Prostate gland (tissue), 2 donors: ENCODE results near the gene NETO1. TPM values are rescaled to one million over a fixed set of nuclear protein-coding genes. Genes with fewer than 3 reads are reported as not detected.

Experiments used
- DNase-seq: peaks from one replicate; pipeline ENCODE4 v3.0.0-alpha.2; 2019; ENCODE audit warnings: low spot score
- H3K27ac ChIP-seq, 2 donors: fragments of 200-600 bp; sonication (generic); 2 replicates each; pipeline ENCODE4 v1.5.1; 2017 to 2019
- H3K27me3 ChIP-seq: fragments of 200-600 bp; sonication (generic); replicated peaks from 2 replicates; pipeline ENCODE4 v1.5.1; 2019; ENCODE audit not compliant: insufficient read depth
- H3K36me3 ChIP-seq, 2 donors: fragments of 200-600 bp; sonication (generic); 1 replicate in 1 of 2; 2 replicates in 1 of 2; pipeline versions ENCODE4 v1.5.1 to v1.8.1; 2017 to 2019
- H3K4me1 ChIP-seq: fragments of 200-600 bp; sonication (generic); replicated peaks from 2 replicates; pipeline ENCODE4 v1.5.1; 2019
- H3K4me3 ChIP-seq, 2 donors: fragments of 200-600 bp; sonication (generic); 2 replicates each; pipeline ENCODE4 v1.5.1; 2017 to 2019
- H3K9me3 ChIP-seq: fragments of 200-600 bp; sonication (generic); 2 replicates; pipeline ENCODE4 v1.5.1; 2017
- CTCF ChIP-seq, 4 experiments: fragments of 200-600 bp in 2 of 4; fragments of 450-650 bp in 2 of 4; sonication (generic) in 2 of 4; IDR thresholded peaks; 1 replicate in 3 of 4; 2 replicates in 1 of 4; pipeline ENCODE4 v1.5.1; 2016 to 2019; ENCODE audit warnings: antibody characterized with exemption in 4 of 4, mild to moderate bottlenecking in 2 of 4, moderate library complexity in 2 of 4
- POLR2A ChIP-seq: fragments of 450-650 bp; IDR thresholded peaks from one replicate; pipeline ENCODE4 v1.6.1; 2016; ENCODE audit warnings: antibody characterized with exemption, mild to moderate bottlenecking
- POLR2AphosphoS5 ChIP-seq: sonication (generic); formaldehyde crosslinking; IDR thresholded peaks from one replicate; pipeline ENCODE4 v1.6.1; 2017; ENCODE audit warnings: antibody characterized with exemption
- WGBS: methylation state at CpG from one replicate; pipeline ENCODE4 v1.1.5; 2018; 5-methylcytosine and 5-hydroxymethylcytosine counted together
- intact Hi-C: fragments of 100-400 bp; cut with DNase I; formaldehyde crosslinking; loops from one replicate; pipeline ENCODE4 v1.14.2; 2022
- total RNA-seq, 2 donors: library from RNA; depleted of rRNA; stranded (reverse); fragments of >200 nt; gene quantifications; one replicate each; pipeline ENCODE4 v1.1.0, GENCODE V29; 2016

NETO1 gene
- total RNA-seq, 2 donors from 2014 or later: 1.6 TPM; not detected in 1

GRCh38 chr18:72726201-72726600 is 141.6 kb downstream of the NETO1 start:
- no peaks in the 10 kb centered on the region for H3K36me3 ChIP-seq
- intact Hi-C loops: no loop called here
- DNase-seq: no peak
- no peaks in the 10 kb centered on the region for H3K27me3 ChIP-seq
- TF ChIP-seq POLR2A: no peak
- no peak for TF ChIP-seq POLR2AphosphoS5
- TF ChIP-seq CTCF (IDR thresholded peaks at IDR 0.05): no peak
- whole genome bisulfite sequencing: 96% methylated on average over 4 of the region's 4 CpGs
- no peak overlapping the region for H3K27ac ChIP-seq
- no peaks in the 10 kb centered on the region for H3K4me1 ChIP-seq
- H3K4me3 ChIP-seq: no peak overlapping the region
- H3K9me3 ChIP-seq: no peaks in the 10 kb centered on the region

- TF ChIP-seq POLR2A (no peak), POLR2AphosphoS5 (no peak), CTCF (IDR thresholded peaks at IDR 0.05) (no peak)
- intact Hi-C loops: no loop called here
- H3K27me3 ChIP-seq: no peaks in the 10 kb centered on the region
- H3K4me3 ChIP-seq: no peak overlapping the region
- WGBS: 31% methylated on average over 3 of the region's 3 CpGs
- no peak overlapping the region for H3K27ac ChIP-seq
- no peaks in the 10 kb centered on the region for H3K4me1 ChIP-seq
- DNase-seq: no peak
- no peaks in the 10 kb centered on the region for H3K36me3 ChIP-seq
- H3K9me3 ChIP-seq: no peaks in the 10 kb centered on the region
Measured at GRCh38 chr18:72721330-72721729, 146.5 kb downstream of the NETO1 start.

- Histone ChIP-seq H3K36me3 (no peaks in the 10 kb centered on the region), H3K27me3 (no peaks in the 10 kb centered on the region), H3K4me1 (no peaks in the 10 kb centered on the region), H3K4me3 (no peak overlapping the region), H3K9me3 (no peaks in the 10 kb centered on the region), H3K27ac (no peak overlapping the region)
- 55% methylated on average over 3 of the region's 3 CpGs for WGBS
- DNase-seq: no peak
- TF ChIP-seq POLR2AphosphoS5 (no peak), CTCF (IDR thresholded peaks at IDR 0.05) (no peak), POLR2A (no peak)
- intact Hi-C loops: no loop called here
Measured at GRCh38 chr18:72720116-72720515, 147.7 kb downstream of the NETO1 start.

GRCh38 chr18:72704202-72704601 is 163.6 kb downstream of the NETO1 start:
- no peak for DNase-seq
- Histone ChIP-seq H3K27me3 (no peaks in the 10 kb centered on the region), H3K36me3 (no peaks in the 10 kb centered on the region), H3K9me3 (no peaks in the 10 kb centered on the region), H3K4me1 (no peaks in the 10 kb centered on the region), H3K27ac (no peak overlapping the region), H3K4me3 (no peak overlapping the region)
- 83% methylated on average over 4 of the region's 4 CpGs for WGBS
- intact Hi-C loops: no loop called here
- TF ChIP-seq CTCF (IDR thresholded peaks at IDR 0.05): no peak
- no peak for TF ChIP-seq POLR2AphosphoS5
- no peak for TF ChIP-seq POLR2A

- TF ChIP-seq POLR2AphosphoS5 (no peak), CTCF (IDR thresholded peaks at IDR 0.05) (peak in 1 of 4 experiments; percentile 16)
- Histone ChIP-seq H3K27me3 (no peaks in the 10 kb centered on the region), H3K4me3 (no peak overlapping the region), H3K27ac (no peak overlapping the region), H3K4me1 (no peaks in the 10 kb centered on the region), H3K9me3 (no peaks in the 10 kb centered on the region), H3K36me3 (no peaks in the 10 kb centered on the region)
- DNase-seq: no peak
- intact Hi-C loops: no loop called here
- WGBS: 10% methylated on average over 1 of the region's 1 CpG
Measured at GRCh38 chr18:72700961-72701710, 166.7 kb downstream of the NETO1 start.
